Hepatocyte (in vitro differentiated cells): ENCODE data around the gene TESK1.

Experiments
- CTCF ChIP-seq: fragments of 200-600 bp; sonication (generic); IDR thresholded peaks from 2 replicates; pipeline ENCODE4 v1.5.1; 2016; ENCODE audit warnings: antibody characterized with exemption, mild to moderate bottlenecking; ENCODE audit not compliant: poor library complexity
- EZH2 ChIP-seq: fragments of 200-600 bp; sonication (generic); IDR thresholded peaks from 2 replicates; pipeline ENCODE4 v1.6.1; 2016; ENCODE audit warnings: antibody characterized with exemption, mild to moderate bottlenecking, borderline replicate concordance
- EZH2phosphoT487 ChIP-seq: fragments of 200-600 bp; sonication (generic); IDR thresholded peaks from one replicate; pipeline ENCODE4 v1.6.1; 2018; ENCODE audit warnings: antibody characterized with exemption, mild to moderate bottlenecking, low read depth, moderate library complexity; ENCODE audit not compliant: unreplicated experiment, severe bottlenecking

GRCh38 chr9:35556776-35557175 lies 48.3 kb upstream of the TESK1 start:
- no peak for TF ChIP-seq CTCF
- no peak for TF ChIP-seq EZH2phosphoT487
- no peak for TF ChIP-seq EZH2
